Lung (tissue), 12 donors: ENCODE measurements around the gene RNF113A. TPM values are rescaled to one million over a fixed set of nuclear protein-coding genes. Genes with fewer than 3 reads are reported as not detected.

Experiments
- ATAC-seq: fragments of 200-7000 bp; cut with Tn5 transposase; one replicate; pipeline ENCODE4 v1.9.1; 2020; ENCODE audit warnings: moderate number of reproducible peaks; ENCODE audit not compliant: insufficient read depth, low FRiP score
- DNase-seq, 3 donors: peaks; one replicate each; pipeline ENCODE4 v3.0.0-alpha.2; 2013 to 2017
- H3K27ac ChIP-seq, 2 donors: one replicate each; pipeline ENCODE4 v1.5.1; 2013; ENCODE audit warnings: mild to moderate bottlenecking in 2 of 2, moderate library complexity in 2 of 2, control low read depth in 1 of 2, inconsistent platforms in 1 of 2, low read depth in 1 of 2, low read length in 1 of 2
- H3K27me3 ChIP-seq, 3 donors: one replicate each; pipeline ENCODE4 v1.5.1; 2013; ENCODE audit warnings: low read length in 2 of 3; ENCODE audit not compliant: control insufficient read depth in 3 of 3, insufficient read depth in 3 of 3
- H3K36me3 ChIP-seq, 4 donors: one replicate each; pipeline ENCODE4 v1.5.1; 2013; ENCODE audit warnings: low read length in 4 of 4, mild to moderate bottlenecking in 1 of 4, moderate library complexity in 1 of 4; ENCODE audit not compliant: control insufficient read depth in 4 of 4, insufficient read depth in 4 of 4
- H3K4me1 ChIP-seq, 5 donors: one replicate each; pipeline ENCODE4 v1.5.1; 2013; ENCODE audit warnings: low read length in 5 of 5, mild to moderate bottlenecking in 2 of 5, moderate library complexity in 1 of 5; ENCODE audit not compliant: control insufficient read depth in 5 of 5, insufficient read depth in 5 of 5
- H3K4me3 ChIP-seq: one replicate; pipeline ENCODE4 v1.5.1; 2013; ENCODE audit warnings: mild to moderate bottlenecking, control low read depth, moderate library complexity
- H3K9ac ChIP-seq, 2 donors: one replicate each; pipeline ENCODE4 v1.5.1; 2013; ENCODE audit warnings: low read length in 2 of 2, control low read depth in 1 of 2; ENCODE audit not compliant: insufficient read depth in 1 of 2
- H3K9me3 ChIP-seq, 4 donors: one replicate each; pipeline ENCODE4 v1.5.1; 2013; ENCODE audit warnings: low read length in 3 of 4, mild to moderate bottlenecking in 1 of 4, moderate library complexity in 1 of 4; ENCODE audit not compliant: control insufficient read depth in 4 of 4, insufficient read depth in 3 of 4
- WGBS, 2 donors: extraction: QIAGEN DNeasy Blood & Tissue Kit; methylation state at CpG; one replicate each; pipeline ENCODE4 v1.1.7; 2013; 5-methylcytosine and 5-hydroxymethylcytosine counted together
- polyA plus RNA-seq, 2 donors: library from polyadenylated mRNA; stranded (reverse); fragments of 200-250 nt; gene quantifications; one replicate each; pipeline ENCODE4 v1.2.1, GENCODE V29; 2013
- total RNA-seq, 2 donors: library from RNA; depleted of rRNA in 1 of 2; stranded (reverse); fragments of >200 nt in 1 of 2; gene quantifications; one replicate each; pipeline ENCODE4 v1.2.1, GENCODE V29; 2014 to 2021
- TF ChIP-seq, protein P1 (sequence below): IDR thresholded peaks from 2 replicates; pipeline ENCODE4 v1.5.1; 2012; ENCODE audit warnings: mild to moderate bottlenecking; ENCODE audit errors: control extremely low read depth, extremely low read depth
- donor health status: control.
- donor health status: control.
- donor health status: Bipolar disorder and iron deficiency.
- donor health status: healthy.
- donor health status: DM: yes; HTN: yes; CAD: no.

Gene RNF113A
- total and polyA plus RNA-seq, 4 donors: 11.0 to 17.0 (median 14.9) TPM

DNA sequence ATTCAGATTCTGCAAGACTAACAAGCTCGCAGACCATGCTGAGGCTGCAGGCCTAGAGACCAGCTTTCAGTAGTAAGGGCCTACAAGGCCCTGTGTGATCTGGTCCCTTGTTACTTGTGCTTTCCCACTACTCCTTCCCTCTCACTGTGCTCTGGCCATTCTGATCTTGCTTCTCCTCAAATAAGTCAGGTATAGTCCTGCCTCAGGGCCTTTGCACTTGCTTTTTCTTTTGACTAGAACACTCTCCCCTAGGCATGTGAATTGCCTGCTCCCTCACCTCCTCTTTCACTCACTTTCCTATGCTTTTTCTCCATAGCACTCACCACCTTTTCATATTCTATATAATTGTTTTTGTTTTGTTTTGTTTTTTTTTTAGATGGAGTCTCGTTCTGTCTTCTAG, 46.3 kb upstream of the RNF113A start:
- DNase-seq (no peak), ATAC-seq (no peak)
- no peaks in the 10 kb centered on the region for H3K9me3 ChIP-seq
- H3K4me3 ChIP-seq: no peak overlapping the region
- no peak overlapping the region for H3K27ac ChIP-seq
- no peak overlapping the region for H3K9ac ChIP-seq
- no peaks in the 10 kb centered on the region for H3K27me3 ChIP-seq
- no peaks in the 10 kb centered on the region for H3K36me3 ChIP-seq
- TF ChIP-seq, protein P1, sequence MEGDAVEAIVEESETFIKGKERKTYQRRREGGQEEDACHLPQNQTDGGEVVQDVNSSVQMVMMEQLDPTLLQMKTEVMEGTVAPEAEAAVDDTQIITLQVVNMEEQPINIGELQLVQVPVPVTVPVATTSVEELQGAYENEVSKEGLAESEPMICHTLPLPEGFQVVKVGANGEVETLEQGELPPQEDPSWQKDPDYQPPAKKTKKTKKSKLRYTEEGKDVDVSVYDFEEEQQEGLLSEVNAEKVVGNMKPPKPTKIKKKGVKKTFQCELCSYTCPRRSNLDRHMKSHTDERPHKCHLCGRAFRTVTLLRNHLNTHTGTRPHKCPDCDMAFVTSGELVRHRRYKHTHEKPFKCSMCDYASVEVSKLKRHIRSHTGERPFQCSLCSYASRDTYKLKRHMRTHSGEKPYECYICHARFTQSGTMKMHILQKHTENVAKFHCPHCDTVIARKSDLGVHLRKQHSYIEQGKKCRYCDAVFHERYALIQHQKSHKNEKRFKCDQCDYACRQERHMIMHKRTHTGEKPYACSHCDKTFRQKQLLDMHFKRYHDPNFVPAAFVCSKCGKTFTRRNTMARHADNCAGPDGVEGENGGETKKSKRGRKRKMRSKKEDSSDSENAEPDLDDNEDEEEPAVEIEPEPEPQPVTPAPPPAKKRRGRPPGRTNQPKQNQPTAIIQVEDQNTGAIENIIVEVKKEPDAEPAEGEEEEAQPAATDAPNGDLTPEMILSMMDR: no peak
- 77 to 100% methylated on average over 2 of the region's 2 CpGs for WGBS, 2 donors
- no peaks in the 10 kb centered on the region for H3K4me1 ChIP-seq

DNA sequence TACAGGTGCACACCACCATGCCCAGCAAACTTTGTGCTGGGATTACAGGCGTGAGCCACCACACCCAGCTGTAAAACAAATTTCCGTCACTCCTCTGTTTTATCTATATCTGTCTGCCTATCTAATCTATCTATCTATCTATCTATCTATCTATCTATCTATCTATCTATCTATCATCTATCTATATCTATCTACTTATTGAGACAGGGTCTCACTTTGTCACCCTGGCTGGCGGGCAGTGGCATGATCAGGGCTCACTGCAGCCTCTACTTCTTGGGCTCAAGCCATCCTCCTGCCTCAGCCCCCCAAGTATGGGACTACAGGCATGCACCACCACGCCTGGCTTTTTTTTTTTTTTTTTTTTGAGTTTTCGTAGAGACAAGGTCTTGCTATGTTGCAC, 44.8 kb upstream of the RNF113A start:
- TF ChIP-seq, protein P1: no peak
- H3K9ac ChIP-seq: no peak overlapping the region
- no peaks in the 10 kb centered on the region for H3K36me3 ChIP-seq
- H3K27me3 ChIP-seq: no peaks in the 10 kb centered on the region
- DNase-seq (no peak), ATAC-seq (no peak)
- peaks cover 0 to 2% (median 0%) of the 10 kb centered on the region in 4 donors for H3K9me3 ChIP-seq
- WGBS, 2 donors: 80 to 98% methylated on average over 4 to 5 of the region's 5 CpGs
- no peaks in the 10 kb centered on the region for H3K4me1 ChIP-seq
- H3K4me3 ChIP-seq: no peak overlapping the region
- H3K27ac ChIP-seq: no peak overlapping the region

DNA sequence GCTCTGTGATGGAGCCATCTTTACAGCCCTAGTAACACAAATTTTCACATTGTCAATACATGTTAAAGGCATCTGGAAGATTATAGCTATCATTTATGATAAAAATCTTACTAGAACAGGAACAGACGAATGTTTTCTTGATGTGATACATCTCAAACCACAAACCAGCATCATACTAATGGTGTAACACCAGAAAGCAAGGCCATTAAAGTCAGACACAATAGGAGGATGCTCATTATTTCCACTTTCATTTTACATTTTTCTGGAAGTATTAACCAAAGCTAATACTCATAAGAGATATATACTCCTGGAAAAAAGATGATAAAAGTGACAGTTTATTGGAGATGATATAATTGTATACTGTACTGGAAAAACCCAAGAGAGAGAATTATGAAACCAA, 29.4 kb upstream of the RNF113A start:
- Histone ChIP-seq H3K9ac (no peak overlapping the region), H3K4me3 (no peak overlapping the region), H3K36me3 (no peaks in the 10 kb centered on the region), H3K27ac (no peak overlapping the region), H3K9me3 (no peaks in the 10 kb centered on the region), H3K27me3 (no peaks in the 10 kb centered on the region), H3K4me1 (no peaks in the 10 kb centered on the region)
- 47 to 59% methylated on average over 1 of the region's 1 CpG for WGBS, 2 donors
- no peak for DNase-seq
- ATAC-seq: no peak
- TF ChIP-seq, protein P1: no peak

DNA sequence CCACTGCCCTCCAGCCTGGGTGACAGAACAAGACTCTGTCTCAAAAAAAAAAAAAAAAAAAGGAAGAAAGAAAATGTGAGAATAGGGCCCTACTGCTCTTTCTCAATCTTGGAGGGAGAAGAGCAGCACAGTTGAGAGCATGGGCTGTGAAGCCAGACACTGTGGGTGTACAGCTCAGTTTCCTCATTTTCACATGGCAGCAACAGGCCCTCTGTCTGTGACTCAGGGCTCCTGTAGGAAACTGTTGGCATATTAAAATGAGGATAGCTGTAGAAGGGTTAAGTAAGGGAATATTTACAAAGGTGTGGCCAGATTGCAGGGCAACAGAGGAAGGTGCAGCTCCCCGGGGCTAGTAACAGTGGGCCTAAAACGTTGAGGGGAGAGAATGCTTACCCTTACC, 27.6 kb upstream of the RNF113A start:
- H3K36me3 ChIP-seq: no peaks in the 10 kb centered on the region
- no peak overlapping the region for H3K4me3 ChIP-seq
- no peak overlapping the region for H3K9ac ChIP-seq
- TF ChIP-seq, protein P1: no peak
- 9 to 20% methylated on average over 2 of the region's 2 CpGs for WGBS, 2 donors
- no peak for ATAC-seq
- H3K9me3 ChIP-seq: no peaks in the 10 kb centered on the region
- no peaks in the 10 kb centered on the region for H3K27me3 ChIP-seq
- DNase-seq: no peak
- no peaks in the 10 kb centered on the region for H3K4me1 ChIP-seq
- H3K27ac ChIP-seq: no peak overlapping the region
